Fibroblast of pulmonary artery (primary cell): Measurements from ENCODE around the gene MAL.
A peak's percentile ranks its signal among the peaks of the same experiment; 100 is the strongest.

ENCODE experiments used
- DNase-seq: peaks from one replicate; pipeline ENCODE4 v3.0.0-alpha.2; 2010; ENCODE audit warnings: low read depth
- H3K4me3 ChIP-seq: replicated peaks from 2 replicates; pipeline ENCODE4 v1.5.1; 2011; ENCODE audit warnings: low read depth, mild to moderate bottlenecking, control low read depth, low read length, moderate library complexity
- TF ChIP-seq, protein P1 (sequence below): IDR thresholded peaks from 2 replicates; pipeline ENCODE4 v1.5.1; 2011; ENCODE audit warnings: mild to moderate bottlenecking, control low read depth, low read length, inconsistent platforms; ENCODE audit errors: missing control alignments

Gene MAL

GRCh38 chr2:95020275-95021022 is 5.1 kb upstream of the MAL start:
- no peak for DNase-seq
- H3K4me3 ChIP-seq: no peak overlapping the region
- TF ChIP-seq, protein P1, sequence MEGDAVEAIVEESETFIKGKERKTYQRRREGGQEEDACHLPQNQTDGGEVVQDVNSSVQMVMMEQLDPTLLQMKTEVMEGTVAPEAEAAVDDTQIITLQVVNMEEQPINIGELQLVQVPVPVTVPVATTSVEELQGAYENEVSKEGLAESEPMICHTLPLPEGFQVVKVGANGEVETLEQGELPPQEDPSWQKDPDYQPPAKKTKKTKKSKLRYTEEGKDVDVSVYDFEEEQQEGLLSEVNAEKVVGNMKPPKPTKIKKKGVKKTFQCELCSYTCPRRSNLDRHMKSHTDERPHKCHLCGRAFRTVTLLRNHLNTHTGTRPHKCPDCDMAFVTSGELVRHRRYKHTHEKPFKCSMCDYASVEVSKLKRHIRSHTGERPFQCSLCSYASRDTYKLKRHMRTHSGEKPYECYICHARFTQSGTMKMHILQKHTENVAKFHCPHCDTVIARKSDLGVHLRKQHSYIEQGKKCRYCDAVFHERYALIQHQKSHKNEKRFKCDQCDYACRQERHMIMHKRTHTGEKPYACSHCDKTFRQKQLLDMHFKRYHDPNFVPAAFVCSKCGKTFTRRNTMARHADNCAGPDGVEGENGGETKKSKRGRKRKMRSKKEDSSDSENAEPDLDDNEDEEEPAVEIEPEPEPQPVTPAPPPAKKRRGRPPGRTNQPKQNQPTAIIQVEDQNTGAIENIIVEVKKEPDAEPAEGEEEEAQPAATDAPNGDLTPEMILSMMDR: no peak

DNA sequence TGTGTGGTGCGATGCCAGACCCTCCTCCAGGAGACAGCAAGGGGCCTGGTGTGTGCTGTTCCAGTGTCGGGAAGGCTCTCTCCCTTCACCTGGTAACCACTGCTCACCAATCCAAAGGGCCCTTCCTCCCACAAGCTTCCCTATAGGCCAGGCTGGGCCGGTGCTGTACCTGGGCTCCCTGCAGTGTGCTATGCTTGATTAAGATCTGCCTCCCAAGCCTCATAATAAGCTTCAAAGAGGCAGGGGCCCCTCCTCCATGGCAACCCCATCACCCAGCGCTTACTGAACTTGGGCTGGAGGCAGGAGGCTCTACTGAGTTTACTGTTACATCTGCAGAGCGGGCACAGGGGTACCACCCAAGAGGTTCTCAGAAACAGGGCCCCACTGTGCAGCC is 4.5 kb upstream of the MAL start:
- no peak overlapping the region for H3K4me3 ChIP-seq
- TF ChIP-seq, protein P1: no peak
- no peak for DNase-seq

DNA sequence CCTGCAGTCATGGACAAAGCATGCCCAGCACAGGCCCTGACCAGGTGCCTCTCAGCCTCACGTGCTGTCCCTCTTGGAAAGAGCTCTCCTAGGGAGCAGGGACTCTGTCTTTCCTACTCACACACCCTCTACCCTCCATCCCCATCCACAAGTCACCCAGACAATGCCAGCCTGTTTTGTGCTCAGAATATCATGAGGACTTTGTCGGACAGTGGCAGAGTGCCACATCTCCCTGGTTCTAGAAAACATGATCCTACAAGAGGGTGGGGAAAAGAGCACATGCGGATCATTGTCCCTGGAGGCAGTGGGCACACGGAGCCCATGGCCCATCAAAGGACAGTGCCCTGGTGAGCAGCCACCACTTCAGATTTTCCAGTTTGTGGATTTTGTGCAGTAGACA is 3.7 kb upstream of the MAL start:
- H3K4me3 ChIP-seq: no peak overlapping the region
- TF ChIP-seq, protein P1: no peak
- no peak for DNase-seq

DNA sequence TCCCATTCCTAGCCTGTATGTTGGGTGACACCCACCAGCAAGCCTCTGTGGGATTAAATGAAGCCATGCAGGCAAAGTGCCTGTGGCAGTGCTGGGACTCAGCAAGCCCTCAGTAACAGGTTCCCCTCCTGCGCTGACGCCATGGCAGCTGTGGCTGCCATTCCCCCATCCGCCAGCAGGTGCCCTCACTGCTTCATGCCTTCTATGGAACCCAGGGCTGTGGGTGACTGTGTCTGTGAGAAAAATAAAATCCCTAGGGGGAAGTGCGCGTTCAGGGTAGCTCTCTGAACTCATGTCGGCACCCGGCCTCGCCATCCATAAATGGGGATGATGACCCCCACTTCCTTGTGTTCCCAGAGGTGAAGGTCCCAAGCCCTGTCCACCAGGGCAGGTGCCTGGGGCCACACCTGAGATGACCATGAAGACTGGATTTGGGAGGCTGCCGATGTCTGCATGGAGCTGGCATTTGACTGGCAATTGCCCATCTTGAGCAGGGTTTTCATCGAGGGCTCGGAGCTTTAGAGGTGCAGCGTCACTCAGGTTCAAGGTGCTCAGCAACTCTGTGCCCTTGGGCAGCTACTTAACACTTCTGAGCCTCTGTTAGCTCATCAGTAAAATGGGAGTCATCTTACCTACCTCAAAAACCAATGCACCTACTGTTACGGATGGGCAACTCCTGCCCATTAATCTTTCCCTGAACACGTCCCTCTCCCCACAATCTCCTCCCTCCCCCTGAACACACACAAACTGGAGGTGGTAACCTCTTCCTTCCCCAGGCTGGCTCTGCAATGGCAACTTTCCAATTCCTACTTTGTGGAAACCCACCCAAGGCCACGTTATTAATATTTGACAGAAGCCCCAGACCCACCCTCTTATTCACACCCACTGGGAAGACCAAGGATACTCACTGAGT is 2.9 kb upstream of the MAL start:
- TF ChIP-seq, protein P1: peak; percentile 97
- no peak overlapping the region for H3K4me3 ChIP-seq
- peak; percentile 62 for DNase-seq

DNA sequence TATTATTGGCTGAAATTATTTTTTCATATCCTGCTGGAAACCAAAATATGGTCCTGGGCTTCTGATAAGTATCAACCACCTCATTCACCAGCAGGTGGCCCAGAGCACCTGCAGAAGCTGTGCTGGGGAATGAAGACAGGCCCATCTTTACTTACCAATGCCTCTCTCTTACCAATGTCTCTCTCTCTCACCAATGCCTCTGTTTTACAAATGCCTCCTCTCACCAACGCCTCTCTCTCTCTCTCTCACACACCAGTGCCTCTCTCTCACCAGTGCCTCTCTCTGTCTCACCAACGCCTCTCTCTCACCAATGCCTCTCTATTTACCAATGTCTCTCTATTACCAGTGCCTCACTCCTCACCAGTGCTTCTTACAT is 2.3 kb upstream of the MAL start:
- no peak for DNase-seq
- H3K4me3 ChIP-seq: no peak overlapping the region
- TF ChIP-seq, protein P1: no peak

DNA sequence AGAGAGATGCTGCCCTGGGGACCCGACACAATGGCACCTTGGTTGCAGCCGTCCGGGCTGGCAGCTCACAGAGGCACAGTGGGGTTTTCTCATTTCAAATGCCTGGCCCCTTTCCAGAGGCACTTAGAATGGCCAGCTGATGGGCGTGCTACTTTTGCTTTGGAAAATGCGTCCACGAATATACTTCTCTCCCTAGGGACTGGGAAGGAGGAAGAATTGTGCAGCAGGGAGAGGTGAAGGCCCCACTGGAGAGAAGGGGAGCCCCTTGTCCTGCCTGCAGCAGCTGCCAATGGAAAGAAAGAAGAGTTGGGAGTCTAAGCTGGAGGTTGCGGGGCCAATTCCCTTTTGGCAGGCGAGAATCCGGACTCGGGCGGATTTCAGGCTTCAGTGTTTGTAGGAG is 1.1 kb upstream of the MAL start:
- no peak for DNase-seq
- TF ChIP-seq, protein P1: no peak
- H3K4me3 ChIP-seq: no peak overlapping the region
